ENCODE measurements around the gene EARS2.

DNA sequence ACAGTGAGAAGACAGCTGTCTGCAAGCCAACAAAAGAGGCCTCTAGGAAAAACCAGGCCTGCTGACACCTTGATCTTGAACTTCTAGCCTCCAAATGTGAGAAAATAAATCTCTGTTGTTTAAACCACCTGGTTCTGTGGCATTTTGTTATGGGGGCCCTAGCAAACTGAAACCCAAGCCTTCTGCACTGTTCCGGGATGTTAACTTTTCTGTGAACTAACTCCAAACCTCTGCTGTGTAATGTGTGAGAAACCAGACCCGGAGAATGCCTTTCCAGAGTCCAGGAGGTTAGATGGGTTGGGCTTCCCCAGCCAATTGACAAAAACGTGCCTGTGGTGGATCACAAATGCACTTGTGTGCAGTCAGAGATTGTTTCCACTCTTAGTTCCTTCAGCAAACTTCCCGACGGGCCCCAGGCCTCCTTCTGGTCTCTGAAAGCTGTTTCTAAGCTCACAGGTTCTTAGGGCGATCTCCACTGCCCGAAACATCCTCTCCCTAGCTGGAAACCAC lies 33.2 kb downstream of the EARS2 start:
- TF ChIP-seq, protein P1, sequence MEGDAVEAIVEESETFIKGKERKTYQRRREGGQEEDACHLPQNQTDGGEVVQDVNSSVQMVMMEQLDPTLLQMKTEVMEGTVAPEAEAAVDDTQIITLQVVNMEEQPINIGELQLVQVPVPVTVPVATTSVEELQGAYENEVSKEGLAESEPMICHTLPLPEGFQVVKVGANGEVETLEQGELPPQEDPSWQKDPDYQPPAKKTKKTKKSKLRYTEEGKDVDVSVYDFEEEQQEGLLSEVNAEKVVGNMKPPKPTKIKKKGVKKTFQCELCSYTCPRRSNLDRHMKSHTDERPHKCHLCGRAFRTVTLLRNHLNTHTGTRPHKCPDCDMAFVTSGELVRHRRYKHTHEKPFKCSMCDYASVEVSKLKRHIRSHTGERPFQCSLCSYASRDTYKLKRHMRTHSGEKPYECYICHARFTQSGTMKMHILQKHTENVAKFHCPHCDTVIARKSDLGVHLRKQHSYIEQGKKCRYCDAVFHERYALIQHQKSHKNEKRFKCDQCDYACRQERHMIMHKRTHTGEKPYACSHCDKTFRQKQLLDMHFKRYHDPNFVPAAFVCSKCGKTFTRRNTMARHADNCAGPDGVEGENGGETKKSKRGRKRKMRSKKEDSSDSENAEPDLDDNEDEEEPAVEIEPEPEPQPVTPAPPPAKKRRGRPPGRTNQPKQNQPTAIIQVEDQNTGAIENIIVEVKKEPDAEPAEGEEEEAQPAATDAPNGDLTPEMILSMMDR (IDR thresholded peaks at IDR 0.05) = no peak
- TF ChIP-seq EZH2 (IDR thresholded peaks at IDR 0.05) = no peak
- no peak for TF ChIP-seq EZH2phosphoT487 (IDR thresholded peaks at IDR 0.05)
